NCI-H187 (cell line): ENCODE measurements around the gene MYH15.
"Not testable (repeated sequence)": the region's sequence is repeated elsewhere in the genome, so short reads cannot be mapped to it uniquely, and the experiment has no call there.

Source experiments
- DNase-seq, 2 experiments: peaks; one replicate each; lab custom pipeline; 2025; lab: John Stamatoyannopoulos, UW

Gene MYH15

DNA sequence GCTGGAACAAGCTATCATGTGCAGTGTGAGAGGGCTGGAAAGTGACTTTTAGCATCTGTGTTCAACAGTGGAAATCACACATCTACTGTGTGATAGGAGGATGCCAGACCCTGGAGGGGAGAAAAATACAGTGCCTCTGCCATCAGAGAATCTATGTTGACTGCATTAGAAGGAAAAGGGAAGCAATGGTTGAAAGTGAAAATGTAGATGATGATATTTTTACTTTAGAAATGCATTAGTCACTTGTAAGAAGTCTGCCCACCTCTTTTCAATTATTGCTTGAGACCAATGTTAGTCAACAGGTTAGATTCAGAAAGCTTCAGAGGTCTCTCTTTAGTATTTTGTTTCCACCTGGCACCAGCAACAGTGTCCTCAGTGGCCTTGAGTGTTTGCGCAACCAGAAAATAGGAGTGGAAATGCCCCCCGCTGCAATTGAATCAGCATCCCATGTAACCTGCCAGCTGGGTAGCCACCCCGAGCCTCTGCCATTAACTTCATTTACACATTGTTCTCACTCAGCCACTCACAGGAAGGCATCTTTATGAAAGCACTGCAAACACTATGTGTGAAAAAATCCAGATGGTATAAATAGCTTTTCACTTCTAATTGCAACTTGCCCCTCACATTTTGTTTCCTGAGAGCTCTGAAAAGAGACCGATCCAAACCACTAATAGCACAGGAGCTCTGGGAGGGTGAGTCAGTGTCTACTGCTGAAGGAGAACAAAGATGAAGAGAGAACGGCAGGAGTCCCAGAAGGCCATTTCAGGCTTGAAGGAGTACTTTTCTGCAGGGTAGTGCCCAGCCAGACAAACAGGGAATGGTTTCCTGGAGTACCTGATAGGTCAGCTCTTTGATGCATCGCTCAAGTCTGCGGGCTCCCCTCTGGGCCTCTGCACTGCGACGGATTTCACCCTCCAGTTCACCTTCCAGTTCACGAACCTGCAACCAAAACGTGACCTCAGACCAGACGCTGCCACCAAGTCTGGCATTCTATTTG, 122.0 kb downstream of the MYH15 start:
- peak; percentile 54 to 55 for DNase-seq

DNA sequence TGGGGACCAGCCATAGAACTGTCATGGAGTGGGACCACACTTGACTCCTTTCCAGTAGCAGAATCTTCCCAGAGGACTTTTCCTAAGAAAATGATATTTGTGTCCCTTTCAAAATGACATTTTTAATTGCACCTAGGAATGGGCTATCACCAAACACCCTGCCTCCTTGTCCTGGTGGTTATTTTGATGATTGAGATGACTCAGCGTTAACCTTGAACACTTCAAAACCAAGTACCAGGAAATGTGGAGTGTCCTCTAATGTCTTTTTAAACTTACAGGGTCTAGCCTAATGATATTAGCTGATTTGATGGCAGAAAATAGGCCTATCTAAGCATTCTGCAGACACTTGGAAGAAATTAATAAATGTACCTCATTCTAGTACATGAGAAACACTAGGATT, 123.3 kb downstream of the MYH15 start:
- no peak for DNase-seq

DNA sequence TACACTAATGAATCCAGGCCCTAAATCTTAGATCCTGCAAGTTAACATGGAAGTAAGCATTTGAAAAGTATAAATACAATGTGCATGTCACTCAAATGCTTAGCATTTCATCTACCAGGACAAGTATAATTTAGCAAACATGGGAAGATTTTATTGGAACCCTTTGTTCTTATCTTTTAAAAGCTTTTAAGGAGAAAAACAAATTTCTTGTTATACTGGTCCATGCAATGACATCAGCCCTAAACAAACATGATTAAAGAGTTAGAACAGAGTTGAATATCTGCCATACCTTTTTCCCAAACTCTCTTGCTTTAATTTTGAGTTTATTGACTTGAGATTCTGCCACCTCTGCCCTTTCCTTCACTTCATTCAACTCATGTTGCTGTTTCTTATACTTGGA, 127.1 kb downstream of the MYH15 start:
- no peak for DNase-seq

DNA sequence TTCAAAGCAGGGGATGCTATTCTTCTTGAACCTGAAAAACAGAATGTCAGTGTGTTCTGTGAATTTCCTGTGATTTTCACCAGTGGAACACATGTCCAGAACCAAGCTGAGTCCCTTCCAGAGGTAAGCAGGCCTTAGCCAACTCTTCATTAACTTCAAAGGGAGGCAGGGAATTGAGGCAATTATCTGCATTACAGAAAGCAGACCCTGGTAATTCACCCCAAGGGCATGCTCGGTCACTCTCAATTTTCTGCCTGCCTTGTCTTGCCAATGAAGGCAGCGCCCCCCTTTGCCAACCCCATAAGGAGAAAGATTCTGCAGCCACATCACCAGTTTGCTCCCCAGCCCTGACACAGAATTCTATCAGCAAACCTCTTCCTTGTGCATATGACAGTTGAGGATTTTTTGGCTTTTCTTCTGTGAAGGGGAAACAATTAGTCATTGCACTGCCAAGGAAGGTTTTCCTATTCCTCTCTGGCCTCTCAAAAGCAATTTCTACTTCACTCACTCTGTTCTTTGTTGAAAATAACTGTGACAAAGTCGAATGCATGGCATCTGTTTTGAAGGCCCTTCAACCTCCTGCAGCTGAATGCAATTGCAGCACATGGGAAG, 128.8 kb downstream of the MYH15 start:
- no peak for DNase-seq

DNA sequence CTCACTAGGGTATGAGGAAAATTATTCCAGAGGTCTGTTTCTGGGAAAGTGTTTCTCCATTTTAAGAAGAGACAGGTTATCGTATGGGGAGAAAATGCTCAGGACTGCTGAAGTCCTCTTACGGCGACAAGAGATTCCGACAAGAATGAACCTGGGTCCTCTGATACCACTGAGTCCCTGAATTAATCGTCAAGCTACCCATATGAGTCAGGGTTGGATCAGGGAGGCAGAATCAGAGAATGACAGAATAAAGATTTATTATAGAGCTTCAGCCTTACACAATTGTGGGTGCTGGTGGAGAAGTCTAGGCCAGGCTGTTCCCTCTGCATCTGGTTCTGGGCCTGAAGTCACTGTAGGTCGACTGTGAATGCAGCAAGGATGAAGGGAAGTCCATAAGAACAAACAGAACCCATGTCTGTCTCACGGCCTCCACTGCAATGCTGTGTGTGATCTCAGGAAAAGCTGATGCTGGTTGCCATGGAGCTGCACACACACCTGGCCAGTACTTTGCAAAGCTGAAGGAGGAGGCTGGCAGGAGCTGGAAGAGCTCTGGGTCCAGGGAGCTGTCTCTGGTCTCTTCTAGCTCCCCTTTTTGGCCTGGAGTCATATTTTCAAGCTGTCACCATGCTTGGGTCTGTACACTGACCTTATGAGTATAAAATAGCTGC, 130.1 kb downstream of the MYH15 start:
- DNase-seq = no peak

DNA sequence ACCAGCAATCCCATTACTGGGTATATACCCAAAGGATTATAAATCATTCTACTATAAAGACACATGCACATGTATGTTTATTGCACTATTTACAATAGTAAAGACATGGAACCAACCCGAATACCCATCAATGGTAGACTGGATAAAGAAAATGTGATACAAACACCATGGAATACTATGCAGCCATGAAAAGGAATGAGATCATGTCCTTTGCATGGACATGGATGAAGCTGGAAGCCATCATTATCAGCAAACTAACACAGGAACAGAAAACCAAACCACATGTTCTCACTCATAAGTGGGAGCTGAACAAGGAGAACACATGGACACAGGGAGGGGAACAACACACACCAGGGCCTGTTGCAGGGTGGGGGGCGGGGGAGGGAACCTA, 131.4 kb downstream of the MYH15 start:
- DNase-seq = not testable (repeated sequence)

DNA sequence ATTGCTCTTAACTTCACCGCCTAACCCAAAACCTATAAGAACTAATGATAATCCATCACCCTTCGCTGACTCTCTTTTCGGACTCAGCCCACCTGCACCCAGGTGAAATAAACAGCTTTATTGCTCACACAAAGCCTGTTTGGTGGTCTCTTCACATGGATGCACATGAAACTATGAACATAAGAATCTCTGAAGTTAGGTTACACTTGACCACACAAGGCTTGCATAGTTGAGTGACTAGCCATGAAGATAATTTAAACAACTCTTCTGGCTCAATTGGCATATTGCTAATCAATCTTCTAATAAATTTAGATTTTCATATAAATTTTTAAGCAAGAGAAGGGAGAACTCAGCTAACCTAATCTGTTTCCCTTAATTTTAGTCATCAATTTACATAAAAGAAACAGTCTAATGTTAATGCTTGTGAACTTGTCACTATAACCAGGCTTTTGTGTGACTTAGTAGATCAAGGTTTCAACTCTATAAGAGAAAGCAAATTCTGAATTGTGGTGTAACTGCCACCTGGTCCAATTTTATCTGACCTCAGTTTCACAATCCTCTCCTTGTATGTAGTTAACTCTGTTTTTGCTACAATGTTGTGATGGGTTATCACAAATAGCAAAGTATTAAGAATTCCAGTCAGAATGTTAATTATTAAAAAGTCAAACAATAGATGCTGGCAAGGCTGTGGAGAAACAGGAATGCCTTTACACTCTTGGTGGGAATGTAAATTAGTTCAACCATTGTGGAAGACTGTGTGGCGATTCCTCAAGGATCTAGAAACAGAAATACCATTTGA, 132.0 kb downstream of the MYH15 start:
- no peak for DNase-seq

DNA sequence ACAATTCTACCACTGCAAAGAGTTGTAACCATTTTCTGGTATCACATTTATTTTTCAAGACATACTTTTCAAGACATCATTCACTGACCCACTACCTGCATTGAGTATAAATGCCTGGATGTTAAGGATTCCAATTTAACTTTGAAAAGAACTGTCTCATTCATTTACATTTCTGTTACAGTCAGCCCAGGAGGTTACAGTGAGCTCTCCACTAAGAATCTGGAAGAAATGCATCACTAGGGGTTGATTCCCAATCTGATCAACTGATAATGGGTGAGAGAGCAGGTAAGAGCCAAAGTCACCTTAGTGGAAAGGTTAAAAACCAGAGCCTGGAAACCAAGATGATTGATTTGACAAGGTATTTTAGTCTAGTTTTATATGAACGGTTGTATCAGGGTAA, 133.0 kb downstream of the MYH15 start:
- DNase-seq = no peak

DNA sequence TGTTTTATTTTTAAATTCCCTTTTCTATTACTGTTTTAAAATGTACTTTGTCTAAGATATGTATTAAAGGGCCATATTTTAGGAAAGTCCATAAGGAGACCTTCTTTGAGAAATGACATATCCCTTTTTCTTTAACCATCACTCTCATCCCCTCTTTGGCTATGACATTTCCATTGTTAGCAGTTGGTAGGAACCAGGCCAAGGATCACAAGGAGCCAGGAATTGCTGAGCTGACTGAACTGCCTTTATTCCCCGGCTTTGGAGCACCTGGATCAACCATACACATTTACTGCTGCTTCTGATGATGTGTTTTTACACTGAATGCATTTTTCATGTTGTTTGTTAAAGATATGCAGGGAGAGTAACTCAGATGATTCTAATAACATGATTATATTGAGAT, 134.4 kb downstream of the MYH15 start:
- no peak for DNase-seq

DNA sequence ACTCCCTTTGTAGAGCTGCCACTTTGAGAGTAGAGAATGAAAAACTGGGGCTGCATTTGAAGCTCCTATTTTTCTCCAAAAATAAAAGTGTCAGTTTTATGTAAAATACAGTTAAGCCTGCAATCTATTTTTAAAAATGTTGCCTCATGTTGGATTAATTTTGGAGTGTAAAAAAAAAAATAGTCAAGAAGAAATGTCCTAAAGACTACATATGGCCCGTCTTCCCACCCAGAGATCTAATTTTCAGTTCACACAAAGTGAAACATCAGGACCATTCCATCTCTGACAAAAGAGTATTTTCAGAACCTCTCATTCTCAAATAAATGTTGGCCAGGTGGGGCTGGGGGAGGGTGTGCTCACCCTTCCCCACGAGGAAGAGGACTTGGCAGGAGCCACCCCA, 151.4 kb downstream of the MYH15 start:
- no peak for DNase-seq

DNA sequence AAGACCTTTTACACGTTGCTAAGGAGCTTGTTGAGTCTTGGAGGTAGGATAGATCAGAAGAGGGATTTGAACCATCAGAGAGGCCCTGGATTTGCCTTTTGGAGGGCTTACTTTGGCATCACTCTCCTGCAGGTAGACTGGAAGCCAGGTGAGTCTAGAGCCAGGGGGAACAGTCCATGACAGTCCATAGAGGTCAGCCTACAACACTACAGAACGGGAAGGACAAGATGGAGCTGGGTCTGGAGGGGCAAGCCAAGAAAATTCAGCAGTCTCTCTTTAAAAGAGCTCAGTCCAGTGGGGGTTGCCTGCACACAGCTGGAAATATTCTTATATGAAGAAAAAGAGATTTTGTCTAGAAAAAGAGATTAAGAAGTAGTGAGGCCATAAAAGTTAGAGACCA, 153.4 kb downstream of the MYH15 start:
- DNase-seq = no peak

DNA sequence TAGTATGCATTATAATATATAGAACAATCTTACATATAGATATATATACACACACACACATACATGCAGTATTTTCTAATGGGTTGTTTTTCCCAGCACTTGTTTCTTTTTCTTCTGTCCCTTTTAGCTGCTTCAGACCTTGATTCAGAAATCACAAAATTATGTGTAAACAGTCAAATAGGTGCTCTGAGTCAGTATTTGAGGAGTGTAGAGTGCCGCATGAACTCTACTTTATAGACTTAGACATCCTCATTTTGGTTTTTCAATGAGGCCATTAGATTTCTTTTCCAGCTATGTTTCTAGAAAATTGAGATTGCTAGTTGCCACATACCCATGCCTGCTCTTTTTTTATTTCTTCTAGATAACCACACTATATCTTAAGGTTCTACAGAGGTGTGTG, 155.8 kb downstream of the MYH15 start:
- DNase-seq = no peak

DNA sequence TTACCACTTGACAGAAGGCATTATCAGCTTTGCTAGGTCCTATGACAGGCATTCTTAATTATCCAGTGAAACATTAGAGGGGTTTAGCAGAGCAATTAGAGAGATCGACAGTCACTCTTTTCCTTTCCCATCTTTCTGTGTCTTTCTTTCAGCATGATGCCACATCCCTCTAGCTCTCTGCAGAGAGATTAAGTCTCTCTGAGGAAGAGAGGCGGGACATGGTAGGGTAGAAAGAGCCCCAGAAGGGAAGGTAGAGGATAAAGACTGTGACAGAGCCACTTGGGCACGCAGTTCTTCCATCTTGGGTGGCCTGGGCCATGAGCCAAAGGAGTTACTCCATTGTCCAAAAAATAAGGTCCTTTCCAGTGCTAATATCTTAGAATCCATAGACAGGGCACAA, 158.2 kb downstream of the MYH15 start:
- DNase-seq = no peak

DNA sequence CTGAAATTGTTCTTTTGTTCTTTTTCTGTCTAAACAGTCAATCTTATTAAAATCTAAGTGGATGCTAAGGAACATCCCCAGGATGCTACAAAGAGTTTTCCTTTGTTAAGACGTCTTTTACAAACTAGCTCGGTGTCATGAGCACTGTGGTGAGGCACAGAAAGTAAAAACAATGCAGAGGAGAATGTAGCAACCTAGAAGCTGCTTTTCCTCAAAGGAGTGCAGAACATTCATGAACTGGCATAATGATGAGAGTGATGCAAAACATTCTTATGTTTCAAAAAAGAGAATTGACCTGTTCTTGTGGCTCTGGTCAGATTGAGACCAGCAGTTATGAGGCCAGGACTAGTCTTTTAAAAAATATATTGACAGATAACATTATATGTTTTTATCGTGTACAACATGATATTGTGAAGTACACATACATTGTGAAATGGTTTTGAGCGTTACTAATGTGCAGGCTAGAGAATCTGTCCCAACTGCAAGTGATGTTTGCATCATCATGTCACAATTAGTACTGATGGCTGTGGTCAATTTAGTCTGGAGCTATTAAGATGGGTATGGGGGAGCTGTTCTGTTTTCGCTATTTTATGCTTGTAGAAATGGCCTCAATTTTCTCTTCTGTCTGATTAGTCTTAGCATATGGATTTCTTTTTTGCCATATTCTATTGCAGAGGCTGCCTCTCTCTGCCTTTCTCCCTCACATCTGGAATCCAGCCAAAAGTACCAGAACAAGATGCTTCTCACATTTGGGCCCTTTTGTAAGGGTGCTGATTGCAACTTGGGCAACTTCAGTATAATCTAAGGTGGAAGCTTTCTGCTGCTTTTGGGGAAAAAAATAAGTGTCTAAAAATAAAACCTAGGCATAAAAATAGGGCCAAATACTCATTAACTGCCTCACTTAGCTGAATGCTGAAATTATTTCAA, 163.8 kb downstream of the MYH15 start:
- DNase-seq = no peak

DNA sequence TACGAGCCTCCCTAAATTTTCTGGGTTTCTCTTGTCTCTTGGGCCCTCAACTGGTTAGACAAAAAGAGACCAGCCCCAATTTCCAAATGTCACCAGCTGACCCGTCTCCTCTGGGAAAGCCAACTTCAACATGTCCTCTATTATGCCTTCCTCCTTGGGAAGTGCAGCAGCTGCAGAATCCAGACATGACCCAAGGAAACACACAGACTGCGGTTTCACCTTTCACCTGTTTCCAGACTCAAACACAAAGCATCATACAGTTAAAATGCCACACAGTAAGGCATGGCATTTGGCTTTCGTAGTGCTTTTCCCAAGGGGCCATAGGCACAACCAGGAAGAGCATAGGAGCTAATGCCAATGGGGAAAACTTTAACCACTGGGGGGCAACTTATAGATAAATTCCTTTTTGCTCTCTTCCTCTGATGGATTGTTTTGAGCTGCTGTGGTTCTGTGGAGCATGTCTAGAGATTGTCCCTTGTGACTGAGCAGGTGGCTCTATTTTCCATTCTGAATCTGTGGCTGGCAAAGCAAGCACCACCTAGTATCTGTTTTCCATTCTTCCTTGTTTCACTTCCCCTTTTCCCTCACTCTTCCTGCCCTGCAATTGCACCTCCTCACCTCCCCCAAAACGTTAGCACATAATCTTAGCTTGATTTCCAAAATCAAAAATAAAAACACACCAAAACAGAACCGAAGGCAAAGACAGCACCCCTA, 164.7 kb downstream of the MYH15 start:
- peak; percentile 53 to 66 for DNase-seq

DNA sequence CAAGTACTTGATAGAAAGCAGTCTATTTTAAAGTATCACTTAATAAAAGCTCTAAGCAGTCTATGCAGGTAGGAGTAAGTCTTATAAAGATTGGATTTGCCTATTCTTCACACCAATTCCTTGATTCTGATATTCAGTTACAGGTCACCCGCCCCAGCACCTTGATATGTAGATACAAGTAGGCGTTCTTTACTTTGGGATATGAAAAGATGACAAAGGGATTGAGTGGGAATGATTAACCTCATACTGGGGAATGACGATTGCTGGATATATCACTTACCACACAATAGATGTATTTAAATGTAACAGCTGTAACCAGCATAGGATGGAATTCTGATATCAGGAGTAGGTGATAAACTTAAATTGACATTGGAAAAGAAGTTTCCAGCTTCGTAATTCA, 166.9 kb downstream of the MYH15 start:
- DNase-seq = no peak

DNA sequence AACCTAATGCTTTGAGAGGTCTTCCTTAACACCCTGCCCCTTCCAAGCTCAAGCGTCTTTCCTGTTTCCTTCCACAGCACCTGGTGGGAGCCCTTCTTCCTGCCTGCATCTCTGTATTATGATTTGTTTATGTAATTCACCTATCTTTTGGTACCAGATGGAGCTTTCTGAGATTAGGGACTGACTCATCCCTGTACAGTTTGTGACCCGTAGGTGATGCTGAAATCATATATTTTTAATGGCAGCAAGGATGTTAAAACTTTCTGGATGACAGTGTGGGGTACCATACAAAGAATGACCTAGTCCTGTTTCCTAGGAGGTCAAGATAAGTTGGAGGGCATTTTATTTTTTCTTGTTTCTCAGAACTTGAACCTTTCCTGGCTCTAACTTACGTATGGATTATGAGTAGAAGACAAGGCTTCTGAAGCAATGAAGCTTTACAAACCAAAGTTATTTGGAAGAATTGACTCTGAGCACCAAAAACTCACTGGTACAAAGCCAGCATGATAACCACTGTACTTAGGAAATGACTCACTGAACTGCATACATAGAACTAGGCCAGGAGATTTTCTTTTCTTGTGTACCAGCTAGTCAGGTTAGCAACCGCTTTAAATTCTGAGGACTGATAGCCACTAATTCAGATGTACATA, 167.4 kb downstream of the MYH15 start:
- no peak for DNase-seq

DNA sequence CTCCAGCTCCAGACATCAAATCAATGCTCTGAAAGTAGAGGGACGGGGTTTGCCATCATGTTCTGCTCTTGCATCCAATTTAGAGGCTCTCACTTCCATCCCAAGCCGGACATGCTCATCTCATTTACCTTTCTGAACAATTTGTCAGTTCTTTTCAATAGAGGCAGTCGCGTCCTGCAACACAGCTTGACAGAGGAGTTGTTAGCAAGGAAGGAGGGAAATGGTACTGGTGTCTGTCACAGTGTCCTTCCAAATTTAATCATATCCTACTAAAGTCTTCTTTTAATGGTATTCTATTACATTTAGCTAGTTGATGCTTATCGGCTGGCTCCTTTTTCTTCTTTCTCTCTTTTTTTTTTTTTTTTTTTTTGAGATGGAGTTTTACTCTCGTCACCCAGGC, 168.5 kb downstream of the MYH15 start:
- no peak for DNase-seq

DNA sequence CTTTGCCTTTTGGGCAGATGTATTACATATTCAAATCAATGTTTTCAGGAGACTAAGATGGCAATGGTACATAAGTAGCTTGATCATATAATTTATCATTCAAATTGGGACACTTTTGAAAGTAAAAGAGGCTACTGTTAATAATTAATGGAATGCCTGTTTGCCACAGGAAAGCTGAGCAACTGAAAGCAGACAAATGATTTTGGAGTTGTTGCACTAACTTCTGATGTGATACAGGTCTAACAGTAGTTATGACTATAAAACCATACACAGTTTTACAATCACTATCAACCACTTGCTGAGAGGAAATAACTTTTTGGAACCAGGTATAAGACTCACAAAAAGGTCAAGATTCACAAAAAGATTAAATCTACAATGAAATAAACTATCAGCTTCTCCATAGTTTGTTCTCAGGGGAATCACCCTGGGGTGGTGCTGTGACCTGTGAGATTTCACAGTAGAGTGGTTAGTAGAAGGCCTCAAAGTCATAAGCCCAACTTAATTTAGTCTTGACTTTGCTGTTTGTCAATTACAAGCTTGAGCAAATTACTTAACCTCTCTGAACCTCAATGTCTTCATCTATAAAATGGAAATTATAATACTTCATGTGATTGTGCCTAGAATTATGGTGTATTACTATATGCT, 171.4 kb downstream of the MYH15 start:
- no peak for DNase-seq
